BJ (cell line): ENCODE data around the gene KCTD8. TPM values are rescaled to one million over a fixed set of nuclear protein-coding genes. Genes with fewer than 3 reads are reported as not detected.

Experiments
- CTCF ChIA-PET: fragments of 350-600 bp; formaldehyde crosslinking; extraction: SDS; loops from one replicate; lab custom pipeline; 2021; ENCODE audit warnings: antibody characterized with exemption, inconsistent platforms; lab: Yijun Ruan, JAX
- POLR2A ChIA-PET: fragments of 300-600 bp; sonication (Branson Sonifier 250); formaldehyde crosslinking; extraction: SDS; loops from one replicate; lab custom pipeline; 2021; ENCODE audit warnings: antibody characterized with exemption; lab: Charles Lee
- DNase-seq: peaks from one replicate; pipeline ENCODE4 v3.0.0-alpha.2; 2011; ENCODE audit warnings: low read depth
- H3K27me3 ChIP-seq: 2 replicates; pipeline ENCODE4 v1.6.0; 2011; ENCODE audit warnings: low read length; ENCODE audit not compliant: control insufficient read depth, insufficient read depth
- H3K36me3 ChIP-seq: 2 replicates; pipeline ENCODE4 v1.5.1; 2011; ENCODE audit warnings: low read length; ENCODE audit not compliant: control insufficient read depth, insufficient read depth
- H3K4me3 ChIP-seq: 2 replicates; pipeline ENCODE4 v1.5.1; 2011; ENCODE audit warnings: low read depth, mild to moderate bottlenecking, control low read depth, low read length
- CTCF ChIP-seq: IDR thresholded peaks from 2 replicates; pipeline ENCODE4 v1.5.1; 2011; ENCODE audit warnings: low read depth, mild to moderate bottlenecking, control low read depth, inconsistent platforms, low read length, moderate library complexity; ENCODE audit not compliant: insufficient read depth
- polyA plus RNA-seq: library from polyadenylated mRNA; depleted of rRNA; stranded (reverse); fragments of >200 nt; gene quantifications from 2 replicates; pipeline ENCODE4 v1.2.3, GENCODE V29; 2011

The KCTD8 gene
- polyA plus RNA-seq, 1 experiment: not detected

DNA sequence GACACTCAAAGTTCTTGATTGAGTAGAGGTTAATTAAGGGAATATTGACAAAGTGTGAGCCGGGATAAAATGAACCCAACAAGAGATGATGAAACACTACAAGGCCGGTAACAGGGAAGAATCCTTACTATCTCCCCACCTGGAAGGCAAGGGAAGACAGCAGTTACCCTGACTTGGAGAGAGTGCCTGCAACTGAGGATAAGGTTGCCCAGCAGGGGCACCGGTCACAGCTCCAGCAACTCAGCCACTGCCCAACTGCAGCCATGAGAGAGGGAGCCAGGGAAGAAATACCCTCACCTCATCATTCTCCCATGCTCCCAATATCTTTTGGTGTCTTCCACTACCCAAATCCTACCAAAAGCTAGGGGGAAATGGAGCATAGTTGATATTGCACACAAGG lies 212.7 kb downstream of the KCTD8 start:
- ChIA-PET POLR2A (no interaction called here), CTCF (no interaction called here)
- no peak for TF ChIP-seq CTCF
- Histone ChIP-seq H3K4me3 (no peak overlapping the region), H3K36me3 (no peaks in the 10 kb centered on the region), H3K27me3 (no peaks in the 10 kb centered on the region)
- DNase-seq: no peak

DNA sequence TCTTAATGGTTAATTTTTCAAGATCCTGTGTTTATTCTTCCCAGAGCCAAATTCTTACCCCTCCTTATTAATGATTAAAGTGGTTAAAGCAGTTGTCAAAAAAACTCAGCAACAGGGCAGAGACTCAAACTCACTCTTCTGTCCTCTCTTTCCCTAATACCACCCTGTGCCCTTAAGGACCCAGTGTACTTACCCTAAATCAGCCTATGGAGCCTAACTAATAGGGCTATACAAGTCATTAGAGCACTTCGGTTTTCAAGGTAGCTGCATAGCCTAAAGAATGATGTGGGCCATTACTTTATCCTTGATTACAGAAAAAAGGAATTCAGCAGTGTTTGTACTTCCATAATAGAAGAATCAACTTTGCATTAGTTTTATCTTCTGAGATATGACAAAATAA lies 216.3 kb downstream of the KCTD8 start:
- ChIA-PET POLR2A (no interaction called here), CTCF (no interaction called here)
- H3K36me3 ChIP-seq: no peaks in the 10 kb centered on the region
- no peak for TF ChIP-seq CTCF
- no peak for DNase-seq
- no peaks in the 10 kb centered on the region for H3K27me3 ChIP-seq
- H3K4me3 ChIP-seq: no peak overlapping the region

DNA sequence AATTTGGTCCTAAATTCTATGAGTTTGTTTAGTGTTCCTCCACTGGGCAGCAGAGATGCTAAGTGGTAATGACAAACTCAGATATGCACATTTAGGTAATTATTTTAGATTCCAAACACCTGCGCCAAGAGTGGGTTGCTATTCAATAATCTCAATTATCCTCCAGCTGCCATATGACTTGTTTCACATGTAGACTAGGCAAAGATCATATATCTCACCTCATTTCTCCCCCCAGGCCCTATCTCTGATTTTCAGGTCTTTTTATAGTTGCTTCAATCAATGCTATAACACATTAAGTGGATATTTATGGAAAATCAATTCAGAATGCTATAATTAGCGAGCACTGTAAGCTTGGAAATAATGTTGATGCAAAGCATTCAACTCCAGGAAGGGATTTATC lies 217.6 kb downstream of the KCTD8 start:
- TF ChIP-seq CTCF: no peak
- Histone ChIP-seq H3K36me3 (no peaks in the 10 kb centered on the region), H3K27me3 (no peaks in the 10 kb centered on the region), H3K4me3 (no peak overlapping the region)
- ChIA-PET CTCF (interaction anchor here (0.9 kb wide), 1 partner anchor 351 kb away, joined by 4 read pairs; no protein-coding TSS in a partner anchor), POLR2A (no interaction called here)
- no peak for DNase-seq

GRCh38 chr4:44228326-44228725 lies 220.3 kb downstream of the KCTD8 start:
- Histone ChIP-seq H3K36me3 (no peaks in the 10 kb centered on the region), H3K4me3 (no peak overlapping the region), H3K27me3 (no peaks in the 10 kb centered on the region)
- ChIA-PET CTCF (no interaction called here), POLR2A (no interaction called here)
- DNase-seq: no peak
- no peak for TF ChIP-seq CTCF

DNA sequence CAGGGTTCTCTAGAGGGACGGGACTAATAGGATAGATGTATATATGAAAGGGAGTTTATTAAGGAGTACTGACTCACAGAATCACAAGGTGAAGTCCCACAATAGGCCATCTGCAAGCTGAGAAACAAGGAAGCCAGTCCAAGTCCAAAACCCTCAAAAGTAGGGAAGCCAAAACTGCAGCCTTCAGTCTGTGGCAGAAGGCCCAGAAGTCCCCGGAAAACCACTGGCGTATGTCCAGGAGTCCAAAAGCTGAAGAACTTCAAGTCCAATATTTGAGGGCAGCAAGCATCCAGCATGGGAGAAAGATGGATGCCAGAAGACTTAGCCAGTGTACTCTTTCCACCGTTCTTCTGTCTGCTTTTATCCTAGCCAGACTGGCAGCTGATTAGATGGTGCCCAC lies 227.2 kb downstream of the KCTD8 start:
- Histone ChIP-seq H3K36me3 (no peaks in the 10 kb centered on the region), H3K4me3 (no peak overlapping the region), H3K27me3 (no peaks in the 10 kb centered on the region)
- no peak for DNase-seq
- ChIA-PET CTCF (no interaction called here), POLR2A (no interaction called here)
- no peak for TF ChIP-seq CTCF
